SK-N-SH (cell line): ENCODE measurements around the gene FOXA1. TPM values are rescaled to one million over a fixed set of nuclear protein-coding genes. Genes with fewer than 3 reads are reported as not detected.

Source experiments
- CTCF ChIA-PET: fragments of 300-600, 350-600 bp; formaldehyde crosslinking; extraction: SDS; loops from one replicate; lab custom pipeline; 2021; lab: Yijun Ruan, JAX
- POLR2A ChIA-PET: fragments of 350-600 bp; sonication (Branson Sonifier 250); formaldehyde crosslinking; extraction: SDS; loops from one replicate; lab custom pipeline; 2020; ENCODE audit warnings: antibody characterized with exemption, inconsistent platforms; lab: Yijun Ruan, JAX
- DNase-seq: peaks from one replicate; pipeline ENCODE4 v3.0.0; 2012
- H2AFZ ChIP-seq: fragments of 200-600 bp; sonication (generic); 2 replicates; pipeline ENCODE4 v1.8.1; 2016; ENCODE audit warnings: antibody characterized with exemption, mild to moderate bottlenecking, low read depth
- H3F3A ChIP-seq: fragments of 200-600 bp; sonication (generic); replicated peaks from 2 replicates; pipeline ENCODE3; 2016; ENCODE audit warnings: antibody characterized with exemption, mild to moderate bottlenecking; ENCODE audit not compliant: insufficient read depth
- H3K27ac ChIP-seq, 2 experiments: fragments of 200-500 bp in 1 of 2; fragments of 200-600 bp in 1 of 2; sonication (Bioruptor generic) in 1 of 2; sonication (generic), shearing (Covaris generic) in 1 of 2; 2 replicates each; pipeline versions ENCODE4 v1.5.1 to v1.6.1; 2014 to 2016; ENCODE audit warnings: low read depth in 2 of 2, inconsistent platforms in 1 of 2, low read length in 1 of 2, mild to moderate bottlenecking in 1 of 2, mixed read lengths in 1 of 2
- H3K27me3 ChIP-seq: fragments of 200-600 bp; sonication (generic), shearing (Covaris generic); 2 replicates; pipeline ENCODE4 v1.6.1; 2016; ENCODE audit warnings: mixed run types; ENCODE audit not compliant: insufficient read depth
- H3K36me3 ChIP-seq, 2 experiments: fragments of 200-500 bp in 1 of 2; fragments of 200-600 bp in 1 of 2; sonication (Bioruptor generic) in 1 of 2; sonication (generic) in 1 of 2; replicated peaks in 1 of 2; 2 replicates each; pipeline versions ENCODE3 to v1.5.1; 2014 to 2016; ENCODE audit warnings: low read length in 1 of 2, mild to moderate bottlenecking in 1 of 2; ENCODE audit not compliant: insufficient read depth in 2 of 2, control insufficient read depth in 1 of 2
- H3K4me1 ChIP-seq, 2 experiments: fragments of 200-500 bp in 1 of 2; fragments of 200-600 bp in 1 of 2; sonication (Bioruptor generic) in 1 of 2; sonication (generic), shearing (Covaris generic) in 1 of 2; 2 replicates each; pipeline versions ENCODE4 v1.5.1 to v1.6.1; 2014 to 2016; ENCODE audit warnings: low read depth in 1 of 2, low read length in 1 of 2, mixed run types in 1 of 2; ENCODE audit not compliant: insufficient read depth in 2 of 2, control insufficient read depth in 1 of 2
- H3K4me2 ChIP-seq: fragments of 200-600 bp; sonication (generic), shearing (Covaris generic); 2 replicates; pipeline ENCODE4 v1.6.1; 2017; ENCODE audit warnings: mixed run types
- H3K4me3 ChIP-seq, 2 experiments: fragments of 200-500 bp in 1 of 2; fragments of 200-600 bp in 1 of 2; sonication (Bioruptor generic) in 1 of 2; sonication (generic), shearing (Covaris generic) in 1 of 2; 2 replicates each; pipeline versions ENCODE4 v1.5.1 to v1.8.1; 2014 to 2016; ENCODE audit warnings: low read depth in 2 of 2, inconsistent platforms in 1 of 2, low read length in 1 of 2, mild to moderate bottlenecking in 1 of 2, mixed read lengths in 1 of 2, moderate library complexity in 1 of 2
- H3K79me2 ChIP-seq: fragments of 200-600 bp; sonication (generic); 2 replicates; pipeline ENCODE4 v1.8.1; 2017; ENCODE audit warnings: mild to moderate bottlenecking; ENCODE audit not compliant: insufficient read depth
- H3K9ac ChIP-seq: fragments of 200-600 bp; sonication (generic); 2 replicates; pipeline ENCODE4 v1.6.1; 2017; ENCODE audit warnings: mixed run types
- H3K9me2 ChIP-seq: fragments of 200-600 bp; sonication (generic); 2 replicates; pipeline ENCODE4 v1.6.1; 2017; ENCODE audit warnings: mixed run types
- H3K9me3 ChIP-seq: fragments of 200-600 bp; sonication (generic); 2 replicates; pipeline ENCODE4 v1.6.1; 2017; ENCODE audit warnings: mixed run types, mild to moderate bottlenecking, moderate library complexity
- H4K20me1 ChIP-seq: fragments of 200-600 bp; sonication (generic); 2 replicates; pipeline ENCODE4 v1.6.1; 2017; ENCODE audit warnings: mild to moderate bottlenecking, mixed run types; ENCODE audit not compliant: insufficient read depth
- CHD2 ChIP-seq: fragments of 150-350 bp; IDR thresholded peaks from 2 replicates; pipeline ENCODE4 v1.6.1; 2018; ENCODE audit warnings: low read length; ENCODE audit not compliant: partially characterized antibody
- ELF1 ChIP-seq: IDR thresholded peaks from 2 replicates; pipeline ENCODE4 v1.4.0; 2012
- EP300 ChIP-seq, 2 experiments: IDR thresholded peaks; 2 replicates each; pipeline versions ENCODE4 v1.4.0 to v1.6.1; 2012; ENCODE audit warnings: borderline replicate concordance in 1 of 2, low read depth in 1 of 2, low read length in 1 of 2
- EZH2phosphoT487 ChIP-seq: fragments of 200-600 bp; sonication (generic); IDR thresholded peaks from 2 replicates; pipeline ENCODE4 v1.6.1; 2017; ENCODE audit warnings: low read depth, mixed run types, mild to moderate bottlenecking, antibody characterized with exemption, moderate library complexity, borderline replicate concordance
- FOXJ3 ChIP-seq: sonication (generic); formaldehyde crosslinking; IDR thresholded peaks from 2 replicates; pipeline ENCODE4 v1.5.1; 2020; ENCODE audit warnings: mild to moderate bottlenecking, missing genetic modification reagents
- GATA2 ChIP-seq: sonication (generic); formaldehyde crosslinking; IDR thresholded peaks from 2 replicates; pipeline ENCODE4 v1.5.0; 2020; ENCODE audit warnings: mild to moderate bottlenecking, missing genetic modification reagents
- JUND ChIP-seq: IDR thresholded peaks from 2 replicates; pipeline ENCODE4 v1.4.0; 2012
- MAX ChIP-seq: IDR thresholded peaks from 2 replicates; pipeline ENCODE4 v1.4.0; 2012; ENCODE audit warnings: low read depth
- MXI1 ChIP-seq: IDR thresholded peaks from 2 replicates; pipeline ENCODE4 v1.6.1; 2012; ENCODE audit warnings: mild to moderate bottlenecking, low read depth, low read length, improper control_type of control experiment
- NFIC ChIP-seq: IDR thresholded peaks from 2 replicates; pipeline ENCODE4 v1.4.0; 2012; ENCODE audit warnings: borderline replicate concordance
- NRF1 ChIP-seq: IDR thresholded peaks from 2 replicates; pipeline ENCODE4 v1.6.1; 2012; ENCODE audit warnings: low read depth, mild to moderate bottlenecking, low read length
- PBX3 ChIP-seq: IDR thresholded peaks from 2 replicates; pipeline ENCODE4; 2012
- RCOR1 ChIP-seq: fragments of 150-350 bp; IDR thresholded peaks from 2 replicates; pipeline ENCODE4 v1.6.1; 2017; ENCODE audit warnings: antibody characterized with exemption, low read length
- RXRA ChIP-seq: IDR thresholded peaks from 2 replicates; pipeline ENCODE4 v1.4.0; 2012; ENCODE audit warnings: low read depth, mild to moderate bottlenecking, borderline replicate concordance
- SIN3A ChIP-seq: IDR thresholded peaks from 2 replicates; pipeline ENCODE4 v1.6.1; 2012; ENCODE audit warnings: low read depth, mild to moderate bottlenecking, low read length, moderate library complexity, borderline replicate concordance
- TCF12 ChIP-seq: IDR thresholded peaks from 2 replicates; pipeline ENCODE4 v1.4.0; 2012
- TEAD4 ChIP-seq: IDR thresholded peaks from 2 replicates; pipeline ENCODE4 v1.4.0; 2012; ENCODE audit warnings: mild to moderate bottlenecking, borderline replicate concordance; ENCODE audit not compliant: insufficient read depth
- USF2 ChIP-seq: fragments of 150-350 bp; IDR thresholded peaks from 2 replicates; pipeline ENCODE4 v1.6.1; 2017; ENCODE audit warnings: antibody characterized with exemption, low read length, low read depth, borderline replicate concordance
- YY1 ChIP-seq: IDR thresholded peaks from 2 replicates; pipeline ENCODE4 v1.4.0; 2012; ENCODE audit warnings: low read depth, mild to moderate bottlenecking
- ZBTB33 ChIP-seq: IDR thresholded peaks from 2 replicates; pipeline ENCODE4 v1.4.0; 2012; ENCODE audit warnings: low read depth, borderline replicate concordance
- WGBS: methylation state at CpG from one replicate; pipeline ENCODE4 v1.1.6; 2017; ENCODE audit warnings: low lambda C conversion rate; 5-methylcytosine and 5-hydroxymethylcytosine counted together
- polyA plus RNA-seq, 3 experiments: library from polyadenylated mRNA; depleted of rRNA; stranded (reverse); fragments of >200 nt; gene quantifications; 2 replicates each; pipeline ENCODE4 v1.2.3, GENCODE V29; 2012

The FOXA1 gene
- polyA plus RNA-seq, 1 of the 3 experiments (the other 2 are of a cell fraction), result not detected

GRCh38 chr14:37550511-37550910, 44.5 kb downstream of the FOXA1 start:
- no peak overlapping the region for H3K4me2 ChIP-seq
- POLR2A ChIA-PET, result no interaction called here

More at GRCh38 chr14:37550511-37550910, 44.5 kb downstream of the FOXA1 start:
- Histone ChIP-seq H3K4me1 (no peaks in the 10 kb centered on the region), H2AFZ (no peak overlapping the region), H3K9me2 (no peaks in the 10 kb centered on the region), H3K27ac (no peak overlapping the region), H3K27me3 (no peaks in the 10 kb centered on the region), H3F3A (no peaks in the 10 kb centered on the region), H3K9me3 (no peaks in the 10 kb centered on the region), H4K20me1 (no peaks in the 10 kb centered on the region), H3K4me3 (no peak overlapping the region), H3K36me3 (no peaks in the 10 kb centered on the region), H3K9ac (no peak overlapping the region), H3K79me2 (no peaks in the 10 kb centered on the region)
- CTCF ChIA-PET, result no interaction called here
- TF ChIP-seq GATA2 (CRISPR knock-in tag), result no peak
- no peak for TF ChIP-seq EZH2phosphoT487
- no peak for TF ChIP-seq RCOR1
- no peak for TF ChIP-seq ZBTB33
- TF ChIP-seq FOXJ3, result no peak
- no peak for TF ChIP-seq SIN3A
- no peak for TF ChIP-seq EP300 (IDR thresholded peaks at IDR 0.05; ENCODE audit: borderline replicate concordance in 1 of 2, low read depth in 1 of 2, low read length in 1 of 2)
- TF ChIP-seq YY1, result no peak
- TF ChIP-seq MXI1, result no peak
- TF ChIP-seq CHD2, result no peak
- no peak for TF ChIP-seq MAX
- TF ChIP-seq TCF12, result no peak
- TF ChIP-seq ELF1, result no peak
- TF ChIP-seq NFIC, result no peak
- no peak for TF ChIP-seq NRF1
- TF ChIP-seq JUND, result no peak
- no peak for TF ChIP-seq PBX3
- no peak for TF ChIP-seq USF2
- TF ChIP-seq TEAD4, result no peak
- TF ChIP-seq RXRA, result no peak
- 5% methylated on average over 5 of the region's 5 CpGs for WGBS
- DNase-seq, result no peak
